Skeletal muscle tissue (tissue), 4 donors: Measurements from ENCODE around the gene PLEKHH3. TPM values are rescaled to one million over a fixed set of nuclear protein-coding genes. Genes with fewer than 3 reads are reported as not detected.
"Not testable (repeated sequence)": the region's sequence is repeated elsewhere in the genome, so short reads cannot be mapped to it uniquely, and the experiment has no call there.

ENCODE experiments used
- H3K27ac ChIP-seq: one replicate; pipeline ENCODE4 v1.7.0; 2013; ENCODE audit warnings: mild to moderate bottlenecking, low read depth, low read length, inconsistent platforms
- H3K27me3 ChIP-seq, 3 donors: one replicate each; pipeline ENCODE4 v1.7.0; 2013; ENCODE audit warnings: low read length in 3 of 3; ENCODE audit not compliant: control insufficient read depth in 3 of 3, insufficient read depth in 3 of 3
- H3K36me3 ChIP-seq, 3 donors: one replicate each; pipeline ENCODE4 v1.7.0; 2013; ENCODE audit warnings: low read length in 3 of 3; ENCODE audit not compliant: control insufficient read depth in 3 of 3, insufficient read depth in 3 of 3
- H3K4me1 ChIP-seq, 3 donors: one replicate each; pipeline ENCODE4 v1.7.0; 2013; ENCODE audit warnings: low read length in 3 of 3, mild to moderate bottlenecking in 3 of 3; ENCODE audit not compliant: control insufficient read depth in 3 of 3, insufficient read depth in 3 of 3
- H3K4me3 ChIP-seq, 3 donors: one replicate each; pipeline ENCODE4 v1.7.0; 2013; ENCODE audit warnings: low read length in 3 of 3
- H3K9ac ChIP-seq, 3 donors: one replicate each; pipeline ENCODE4 v1.7.0; 2013; ENCODE audit warnings: low read length in 3 of 3, mild to moderate bottlenecking in 3 of 3, moderate library complexity in 2 of 3, low read depth in 1 of 3
- H3K9me3 ChIP-seq, 3 donors: one replicate each; pipeline ENCODE4 v1.7.0; 2013; ENCODE audit warnings: low read length in 3 of 3; ENCODE audit not compliant: control insufficient read depth in 3 of 3
- total RNA-seq: library from RNA; depleted of rRNA; stranded (reverse); fragments of >200 nt; gene quantifications from one replicate; pipeline ENCODE4 v1.2.3, GENCODE V29; 2014
- donor health status: Osteomylitis.

Gene PLEKHH3
- total RNA-seq, 1 donor from 2014 or later = 20.4 TPM

GRCh38 chr17:42673885-42674754, 2.7 kb downstream of the PLEKHH3 start:
- peak overlapping the region; percentile 88 to 97 (median 91) for H3K9ac ChIP-seq
- peaks cover 36 to 41% (median 36%) of the 10 kb centered on the region in 3 donors for H3K36me3 ChIP-seq
- peaks cover 35 to 72% (median 37%) of the 10 kb centered on the region in 3 donors for H3K4me1 ChIP-seq
- H3K27ac ChIP-seq = peak overlapping the region; percentile 97
- H3K4me3 ChIP-seq = peak overlapping the region; percentile 90 to 94 (median 93)
- no peaks in the 10 kb centered on the region for H3K27me3 ChIP-seq
- no peaks in the 10 kb centered on the region for H3K9me3 ChIP-seq

- Histone ChIP-seq H3K36me3 (peaks cover 38 to 44% (median 41%) of the 10 kb centered on the region in 3 donors), H3K9ac (peak overlapping the region; percentile 51 to 97 (median 53)), H3K4me3 (peak overlapping the region; percentile 43 to 94 (median 54)), H3K4me1 (peaks cover 36 to 72% (median 41%) of the 10 kb centered on the region in 3 donors), H3K27ac (peak overlapping the region; percentile 97), H3K9me3 (no peaks in the 10 kb centered on the region), H3K27me3 (no peaks in the 10 kb centered on the region)
These were observed 3.4 kb downstream of the PLEKHH3 start for GRCh38 chr17:42673266-42673884.

- Histone ChIP-seq H3K4me1 (peaks cover 41 to 76% (median 50%) of the 10 kb centered on the region in 3 donors), H3K36me3 (peaks cover 42 to 50% (median 47%) of the 10 kb centered on the region in 3 donors), H3K9ac (no peak overlapping the region), H3K27me3 (no peaks in the 10 kb centered on the region), H3K4me3 (no peak overlapping the region), H3K9me3 (no peaks in the 10 kb centered on the region), H3K27ac (peak overlapping the region; percentile 97)
These were observed 4.8 kb downstream of the PLEKHH3 start for GRCh38 chr17:42672038-42672437.

GRCh38 chr17:42670789-42671657, 5.8 kb downstream of the PLEKHH3 start:
- Histone ChIP-seq H3K36me3 (peaks cover 48 to 59% (median 51%) of the 10 kb centered on the region in 3 donors), H3K9ac (no peak overlapping the region), H3K4me3 (no peak overlapping the region), H3K27ac (no peak overlapping the region), H3K27me3 (no peaks in the 10 kb centered on the region), H3K9me3 (no peaks in the 10 kb centered on the region), H3K4me1 (peaks cover 48 to 84% (median 57%) of the 10 kb centered on the region in 3 donors)

GRCh38 chr17:42669977-42670788, 6.6 kb downstream of the PLEKHH3 start:
- H3K27ac ChIP-seq = peak overlapping the region; percentile 36

GRCh38 chr17:42669705-42669976, 7.2 kb downstream of the PLEKHH3 start:
- Histone ChIP-seq H3K4me3 (no peak overlapping the region), H3K9me3 (no peaks in the 10 kb centered on the region), H3K27ac (peak overlapping the region; percentile 36), H3K4me1 (peaks cover 52 to 83% (median 55%) of the 10 kb centered on the region in 3 donors), H3K36me3 (peaks cover 53 to 63% (median 56%) of the 10 kb centered on the region in 3 donors), H3K9ac (peak overlapping the region in 2 of 3 donors; percentile 43 to 57), H3K27me3 (no peaks in the 10 kb centered on the region)

More at GRCh38 chr17:42669977-42670788, 6.6 kb downstream of the PLEKHH3 start:
- H3K9me3 ChIP-seq = no peaks in the 10 kb centered on the region
- H3K4me3 ChIP-seq = no peak overlapping the region
- H3K27me3 ChIP-seq = no peaks in the 10 kb centered on the region
- peaks cover 54 to 85% (median 57%) of the 10 kb centered on the region in 3 donors for H3K4me1 ChIP-seq
- peaks cover 53 to 63% (median 56%) of the 10 kb centered on the region in 3 donors for H3K36me3 ChIP-seq
- H3K9ac ChIP-seq = peak overlapping the region in 1 of 3 donors; percentile 57

GRCh38 chr17:42667088-42667951, 9.5 kb downstream of the PLEKHH3 start:
- no peaks in the 10 kb centered on the region for H3K9me3 ChIP-seq
- peak overlapping the region in 2 of 3 donors; percentile 6 to 14 for H3K4me3 ChIP-seq
- H3K36me3 ChIP-seq = peaks cover 44 to 54% (median 49%) of the 10 kb centered on the region in 3 donors
- peak overlapping the region; percentile 71 for H3K27ac ChIP-seq
- H3K4me1 ChIP-seq = peaks cover 34 to 60% (median 40%) of the 10 kb centered on the region in 3 donors
- H3K9ac ChIP-seq = peak overlapping the region in 2 of 3 donors; percentile 68 to 70
- no peaks in the 10 kb centered on the region for H3K27me3 ChIP-seq

GRCh38 chr17:42666126-42666525, 10.7 kb downstream of the PLEKHH3 start:
- not testable (repeated sequence) for H3K9ac ChIP-seq, H3K9me3 ChIP-seq, H3K27ac ChIP-seq, H3K27me3 ChIP-seq, H3K4me3 ChIP-seq
- Histone ChIP-seq H3K4me1 (peaks cover 34 to 49% (median 40%) of the 10 kb centered on the region in 3 donors), H3K36me3 (peaks cover 38 to 46% (median 42%) of the 10 kb centered on the region in 3 donors)
